Measurements from ENCODE around the gene NET1. TPM values are rescaled to one million over a fixed set of nuclear protein-coding genes. Genes with fewer than 3 reads are reported as not detected.

Gene NET1
- total and polyA plus RNA-seq, 2 donors (not counting 3 experiments of a cell fraction or from before 2014, with no cell fraction given) = 14.4 to 46.3 TPM

GRCh38 chr10:5500910-5501309, 88.6 kb downstream of the NET1 start:
- FAIRE-seq = no peak
- H3K4me1 ChIP-seq (ENCODE audit: control insufficient read depth, extremely low read depth, insufficient read depth, low read length) = no peaks in the 10 kb centered on the region
- no peaks in the 10 kb centered on the region for H3K79me2 ChIP-seq (ENCODE audit: control insufficient read depth, insufficient read depth, low read length)
- no peak for DNase-seq (ENCODE audit: low read depth, low spot score)
- H3K4me3 ChIP-seq (replicated peaks in 1 of 3; ENCODE audit: insufficient read depth in 1 of 3, low read depth in 1 of 3, low read length in 3 of 3) = no peak overlapping the region
- no peak overlapping the region for H2AFZ ChIP-seq (ENCODE audit: low read depth, low read length)
- H3K9me1 ChIP-seq (replicated peaks; ENCODE audit: control insufficient read depth, extremely low read depth, insufficient read depth, low read length) = no peaks in the 10 kb centered on the region
- H3K9me3 ChIP-seq (replicated peaks; ENCODE audit: control insufficient read depth, insufficient read depth, low read length) = no peaks in the 10 kb centered on the region
- no peak overlapping the region for H3K27ac ChIP-seq (ENCODE audit: insufficient read depth, low read depth, low read length)
- no TSS peak for BruUV-seq (replicated peaks)
- H3K27me3 ChIP-seq (ENCODE audit: control insufficient read depth in 2 of 2, insufficient read depth in 2 of 2, low read length in 2 of 2) = peaks cover 1 to 2% of the 10 kb centered on the region in 2 experiments
- ChIA-PET POLR2A (no interaction called here), CTCF (interaction anchor here (1.0 kb wide), 1 partner anchor 9 kb away, joined by 5 read pairs; no protein-coding TSS in a partner anchor)
- no peaks in the 10 kb centered on the region for H4K20me1 ChIP-seq (replicated peaks; ENCODE audit: control insufficient read depth, extremely low read depth, insufficient read depth, low read length)
- no peaks in the 10 kb centered on the region for H3K36me3 ChIP-seq (ENCODE audit: control insufficient read depth in 2 of 2, extremely low read depth in 1 of 2, insufficient read depth in 2 of 2, low read length in 2 of 2)
- TF ChIP-seq JUN (IDR thresholded peaks at IDR 0.05; ENCODE audit: borderline replicate concordance, insufficient read depth, insufficient read length, low read depth) (no peak), GATA2 (IDR thresholded peaks at IDR 0.05; ENCODE audit: insufficient read depth, insufficient read length, low read depth, low read length) (no peak), MYC (IDR thresholded peaks at IDR 0.05; ENCODE audit: low read depth, low read length) (no peak), EZH2 (IDR thresholded peaks at IDR 0.05; ENCODE audit: borderline replicate concordance, low read depth, low read length, severe bottlenecking) (no peak), CTCF (IDR thresholded peaks at IDR 0.05; ENCODE audit: extremely low read depth in 1 of 2, insufficient read depth in 1 of 2, low read depth in 1 of 2, low read length in 2 of 2) (no peak), POLR2A (IDR thresholded peaks at IDR 0.05; ENCODE audit: low read depth, low read length) (no peak), FOS (IDR thresholded peaks at IDR 0.05; ENCODE audit: borderline replicate concordance, insufficient read depth, low read length) (no peak)
- TF ChIP-seq, protein P1, sequence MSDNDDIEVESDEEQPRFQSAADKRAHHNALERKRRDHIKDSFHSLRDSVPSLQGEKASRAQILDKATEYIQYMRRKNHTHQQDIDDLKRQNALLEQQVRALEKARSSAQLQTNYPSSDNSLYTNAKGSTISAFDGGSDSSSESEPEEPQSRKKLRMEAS (IDR thresholded peaks at IDR 0.05; ENCODE audit: insufficient read depth, insufficient read length) = no peak
- intact Hi-C loops (cut with micrococcal nuclease) = no loop called here
- dilution Hi-C loops (cut with MboI; ENCODE audit: extremely low pct_ligation_motif_present, low sequenced_read_pairs) = no loop called here
- H3K4me2 ChIP-seq (ENCODE audit: insufficient read depth, low read length) = no peak overlapping the region
- no peak overlapping the region for H3K9ac ChIP-seq (replicated peaks; ENCODE audit: extremely low read depth, insufficient read depth, low read length)
